OCI-LY3 (cell line): ENCODE data around the gene ERAS.

Source experiments
- H2AFZ ChIP-seq: fragments of 200-600, 300-600 bp; shearing (Covaris generic); 2 replicates; pipeline ENCODE4 v1.6.0; 2014; ENCODE audit warnings: antibody characterized with exemption, low read depth, low read length
- H3K27ac ChIP-seq: fragments of 200-600, 300-600 bp; sonication (generic); 2 replicates; pipeline ENCODE4 v1.5.1; 2014; ENCODE audit warnings: mild to moderate bottlenecking, low read length, moderate library complexity, mixed read lengths
- H3K27me3 ChIP-seq: fragments of 200-600, 300-600 bp; sonication (generic); 2 replicates; pipeline ENCODE4 v1.6.1; 2014; ENCODE audit warnings: low read depth, low read length, mixed read lengths
- H3K36me3 ChIP-seq: fragments of 200-600, 300-600 bp; sonication (generic); replicated peaks from 2 replicates; pipeline ENCODE3; 2014; ENCODE audit warnings: low read depth, low read length, mixed read lengths
- H3K4me1 ChIP-seq: fragments of 300-600, 200-600 bp; sonication (generic); 2 replicates; pipeline ENCODE4 v1.6.1; 2014; ENCODE audit warnings: low read length, mixed read lengths
- H3K4me2 ChIP-seq: fragments of 200-600, 300-600 bp; sonication (generic); 2 replicates; pipeline ENCODE4 v1.6.1; 2014; ENCODE audit warnings: low read length, mixed read lengths
- H3K4me3 ChIP-seq: fragments of 300-600, 200-600 bp; sonication (generic); 2 replicates; pipeline ENCODE4 v1.5.1; 2014; ENCODE audit warnings: antibody characterized with exemption, mild to moderate bottlenecking, low read length, moderate library complexity
- H3K79me2 ChIP-seq: fragments of 300-600, 200-600 bp; shearing (Covaris generic); 2 replicates; pipeline ENCODE4 v1.6.1; 2014; ENCODE audit warnings: mild to moderate bottlenecking, low read length, mixed read lengths
- H3K9ac ChIP-seq: fragments of 300-600, 200-600 bp; shearing (Covaris generic); 2 replicates; pipeline ENCODE4 v1.6.0; 2014; ENCODE audit warnings: mild to moderate bottlenecking, low read length, moderate library complexity
- H3K9me3 ChIP-seq: fragments of 200-600, 300-600 bp; shearing (Covaris generic); 2 replicates; pipeline ENCODE4 v1.6.1; 2014; ENCODE audit warnings: low read length, mixed read lengths; ENCODE audit not compliant: insufficient read depth
- H4K20me1 ChIP-seq: fragments of 200-600, 300-600 bp; sonication (generic); 2 replicates; pipeline ENCODE4 v1.6.1; 2016; ENCODE audit warnings: low read length, mixed read lengths; ENCODE audit not compliant: insufficient read depth
- CTCF ChIP-seq: fragments of 200-600, 300-600 bp; sonication (generic); IDR thresholded peaks from 2 replicates; pipeline ENCODE4 v1.5.1; 2014; ENCODE audit warnings: antibody characterized with exemption, low read length, low read depth
- EZH2phosphoT487 ChIP-seq: fragments of 200-600 bp; shearing (Covaris generic); IDR thresholded peaks from 2 replicates; pipeline ENCODE4 v1.6.1; 2018; ENCODE audit warnings: antibody characterized with exemption, mixed run types, low read depth

ERAS gene

GRCh38 chrX:48831909-48832291 is 5.6 kb downstream of the ERAS start:
- Histone ChIP-seq H2AFZ (no peak overlapping the region), H3K9ac (no peak overlapping the region), H3K27ac (no peak overlapping the region), H3K4me3 (no peak overlapping the region), H3K4me2 (no peak overlapping the region), H4K20me1 (no peaks in the 10 kb centered on the region), H3K4me1 (peaks cover 8% of the 10 kb centered on the region), H3K9me3 (no peaks in the 10 kb centered on the region), H3K79me2 (no peaks in the 10 kb centered on the region), H3K36me3 (no peaks in the 10 kb centered on the region), H3K27me3 (no peaks in the 10 kb centered on the region)
- TF ChIP-seq CTCF (no peak), EZH2phosphoT487 (no peak)

DNA sequence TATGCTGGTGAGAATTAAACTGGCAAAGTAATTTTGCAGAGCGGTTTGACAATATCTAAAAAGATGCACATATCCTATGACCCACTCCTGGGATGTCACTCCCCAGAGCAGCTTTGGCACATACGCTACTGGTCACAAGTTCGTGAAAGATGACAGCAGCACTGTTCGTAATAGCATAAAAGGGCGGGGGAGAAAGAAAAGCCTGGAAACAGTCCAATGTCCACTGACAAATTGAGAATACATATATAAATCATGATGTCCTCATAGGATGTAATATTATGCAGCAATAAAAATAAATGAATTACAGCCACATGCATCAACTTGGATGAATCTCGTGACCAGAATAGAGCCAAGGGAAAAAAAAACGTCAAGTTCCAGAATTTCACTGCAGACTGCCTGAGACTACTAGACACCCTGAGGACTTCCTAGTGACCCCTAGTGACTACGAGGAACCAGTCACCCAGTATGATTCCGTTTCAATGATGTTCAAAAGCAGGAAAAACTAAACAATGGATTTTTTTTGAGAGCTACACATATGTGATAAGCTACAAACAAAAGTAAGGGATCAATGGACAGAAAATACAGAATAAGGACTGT is 7.3 kb downstream of the ERAS start:
- no peak overlapping the region for H3K27ac ChIP-seq
- H3K9me3 ChIP-seq = no peaks in the 10 kb centered on the region
- TF ChIP-seq EZH2phosphoT487 (no peak), CTCF (peak; percentile 27)
- no peaks in the 10 kb centered on the region for H3K79me2 ChIP-seq
- H4K20me1 ChIP-seq = no peaks in the 10 kb centered on the region
- peak overlapping the region; percentile 98 for H3K4me2 ChIP-seq
- no peaks in the 10 kb centered on the region for H3K36me3 ChIP-seq
- peak overlapping the region; percentile 89; the same call in 1 of the 2 replicates for H3K4me3 ChIP-seq
- H3K9ac ChIP-seq = no peak overlapping the region
- no peaks in the 10 kb centered on the region for H3K27me3 ChIP-seq
- H2AFZ ChIP-seq = no peak overlapping the region
- peaks cover 8% of the 10 kb centered on the region for H3K4me1 ChIP-seq

DNA sequence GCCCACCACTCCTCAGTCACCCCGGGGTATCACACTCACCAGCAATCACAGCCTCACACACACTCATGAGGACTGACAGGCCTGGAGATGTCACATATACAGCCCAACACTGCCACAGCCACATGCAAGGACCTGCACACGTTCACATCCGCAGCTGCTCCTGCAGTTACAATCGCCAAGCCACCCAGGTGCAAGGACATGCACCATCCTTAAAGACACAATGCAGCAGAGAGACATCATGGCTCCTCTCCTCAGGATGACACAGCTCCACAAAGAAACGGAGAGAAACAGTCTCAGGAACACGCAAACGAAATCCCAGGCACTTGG is 8.0 kb downstream of the ERAS start:
- no peak overlapping the region for H3K27ac ChIP-seq
- H3K9ac ChIP-seq = peak overlapping the region; percentile 62
- H3K4me3 ChIP-seq = peak overlapping the region; percentile 89
- peaks cover 8% of the 10 kb centered on the region for H3K4me1 ChIP-seq
- peak overlapping the region; percentile 41 for H2AFZ ChIP-seq
- H3K9me3 ChIP-seq = no peaks in the 10 kb centered on the region
- H3K27me3 ChIP-seq = no peaks in the 10 kb centered on the region
- TF ChIP-seq EZH2phosphoT487 (no peak), CTCF (no peak)
- no peaks in the 10 kb centered on the region for H3K79me2 ChIP-seq
- H3K4me2 ChIP-seq = peak overlapping the region; percentile 98
- H3K36me3 ChIP-seq = no peaks in the 10 kb centered on the region
- no peaks in the 10 kb centered on the region for H4K20me1 ChIP-seq

- no peaks in the 10 kb centered on the region for H3K9me3 ChIP-seq
- peaks cover 8% of the 10 kb centered on the region for H3K4me1 ChIP-seq
- peak within 1 kb of the TSS; percentile 62 for H3K9ac ChIP-seq
- peak within 1 kb of the TSS; percentile 89 for H3K4me3 ChIP-seq
- H4K20me1 ChIP-seq = no peaks in the 10 kb centered on the region
- no peaks in the 10 kb centered on the region for H3K36me3 ChIP-seq
- H3K27ac ChIP-seq = no peak within 1 kb of the TSS
- TF ChIP-seq CTCF = no peak
- TF ChIP-seq EZH2phosphoT487 = no peak
- peak within 1 kb of the TSS; percentile 98 for H3K4me2 ChIP-seq
- H3K79me2 ChIP-seq = no peaks in the 10 kb centered on the region
- H3K27me3 ChIP-seq = no peaks in the 10 kb centered on the region
- peak within 1 kb of the TSS; percentile 77 for H2AFZ ChIP-seq
These were observed 9.4 kb downstream of the ERAS start, which contains the start of gene PCSK1N for GRCh38 chrX:48835524-48836329. TSS of gene PCSK1N (minus strand) at chrX:48835610. CDS start at chrX:48835532, 78 bp downstream.
